GM19397 (cell line): ENCODE results near the gene TIMP3.

Experiments
- ATAC-seq: cut with Tn5 transposase; IDR thresholded peaks from one replicate; pipeline ENCODE4 v1.9.1; 2021; ENCODE audit warnings: mild to moderate bottlenecking, moderate library complexity; ENCODE audit not compliant: unreplicated experiment

The TIMP3 gene

DNA sequence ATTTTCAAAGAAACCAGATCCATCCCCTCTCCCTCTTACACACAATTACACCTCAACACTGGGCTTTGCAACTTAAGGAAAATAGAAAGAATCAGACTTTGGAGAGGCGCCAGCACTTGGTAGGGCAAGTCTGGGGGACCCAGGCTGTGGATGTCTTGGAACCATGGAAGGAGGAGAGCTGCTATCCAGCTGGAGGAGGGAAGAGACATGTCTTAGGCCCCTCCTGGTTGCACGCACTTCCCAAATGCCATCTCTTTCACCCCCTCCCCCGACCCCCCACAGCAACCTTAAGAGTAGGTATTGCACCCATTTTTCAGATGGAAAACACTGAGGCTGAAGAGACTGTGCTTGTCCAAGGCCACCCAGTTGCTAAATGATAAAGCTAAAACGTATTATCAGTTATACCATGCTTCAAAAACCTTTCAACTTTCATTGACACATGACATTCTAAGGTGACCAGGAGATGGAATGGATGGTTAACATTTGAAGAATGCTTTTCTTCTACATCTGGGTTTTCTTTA lies 3.9 kb downstream of the TIMP3 start:
- no peak for ATAC-seq

DNA sequence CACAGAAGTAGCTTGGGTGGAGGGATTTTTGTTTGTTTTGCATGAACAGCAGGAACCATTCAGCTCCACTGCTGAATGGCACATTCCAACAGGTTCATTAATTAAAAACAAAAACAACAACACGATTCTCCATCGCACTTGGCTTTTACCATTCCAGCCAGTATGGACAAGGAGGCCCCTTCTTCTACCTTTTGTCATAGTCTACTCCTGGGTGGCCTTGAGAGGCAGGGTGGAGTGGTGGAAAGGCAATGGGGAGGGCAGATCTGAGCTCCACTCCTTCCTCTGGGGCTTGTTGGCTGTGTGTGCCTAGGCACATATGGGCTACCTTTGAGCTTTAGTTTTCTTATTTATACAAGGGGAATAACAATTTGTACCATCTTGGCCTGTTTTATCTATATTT lies 4.8 kb downstream of the TIMP3 start:
- ATAC-seq: no peak

DNA sequence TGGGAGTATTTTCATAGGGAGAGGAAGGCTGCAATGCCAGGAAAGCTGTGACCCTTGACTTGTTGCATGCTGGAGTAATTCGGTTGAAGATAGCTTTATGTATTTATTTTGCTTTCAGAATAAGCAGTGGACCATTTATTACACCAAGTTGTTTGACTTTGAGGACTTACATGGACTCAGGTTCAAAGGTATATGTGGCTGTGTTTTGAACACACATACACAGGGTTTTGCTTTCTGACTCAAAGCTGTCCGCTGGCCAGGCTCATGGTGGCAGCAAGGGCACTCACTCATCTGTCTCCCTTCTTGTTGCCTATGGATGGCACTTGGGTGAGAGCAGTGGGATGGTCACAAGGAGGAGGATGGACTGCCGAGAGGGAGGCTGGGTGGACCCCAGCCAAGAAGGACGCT lies 6.5 kb downstream of the TIMP3 start:
- ATAC-seq: no peak

GRCh38 chr22:32809786-32810554 lies 8.5 kb downstream of the TIMP3 start:
- ATAC-seq: no peak

- ATAC-seq: no peak
These were observed 9.1 kb downstream of the TIMP3 start for GRCh38 chr22:32810555-32811133.

DNA sequence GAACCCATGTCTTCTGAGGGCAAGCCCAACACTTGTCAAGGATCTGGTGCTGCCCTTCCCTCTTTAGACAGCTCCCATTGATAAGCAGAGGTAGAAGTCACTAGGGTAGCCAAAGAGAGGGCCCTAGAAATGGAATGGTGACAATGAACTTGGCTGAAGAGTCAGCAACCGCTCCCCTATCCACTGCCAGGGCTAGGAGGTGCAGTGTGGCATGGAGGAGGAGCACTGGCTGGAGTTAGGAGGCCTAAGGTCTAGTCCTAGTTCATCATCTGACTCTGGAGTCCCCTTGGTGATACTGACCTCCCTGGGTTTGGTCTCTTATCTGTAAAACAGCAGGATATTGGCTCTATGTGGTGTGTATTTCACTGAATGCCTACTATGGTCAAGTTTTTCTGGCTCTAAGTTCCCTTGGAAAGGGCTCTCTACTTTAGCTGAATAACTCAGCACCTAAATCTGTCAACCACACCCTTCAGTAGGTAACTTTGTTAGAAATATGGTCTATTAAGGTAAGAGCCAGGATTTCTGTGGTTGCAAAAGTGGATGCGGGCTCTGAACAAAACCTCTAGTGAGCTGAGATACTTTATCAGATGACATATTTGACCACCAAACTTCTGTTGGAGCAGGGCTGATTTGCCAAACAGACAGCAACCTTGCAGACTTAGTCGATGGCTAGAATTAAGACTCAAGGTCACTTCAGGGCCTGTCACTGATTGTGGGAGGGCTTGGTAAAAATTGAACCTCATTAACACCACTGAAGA lies 10.5 kb downstream of the TIMP3 start:
- no peak for ATAC-seq

GRCh38 chr22:32814285-32814860 lies 12.9 kb downstream of the TIMP3 start:
- no peak for ATAC-seq

- ATAC-seq: no peak
These were observed 13.6 kb downstream of the TIMP3 start for GRCh38 chr22:32815059-32815458.

GRCh38 chr22:32815943-32816342 lies 14.4 kb downstream of the TIMP3 start:
- no peak for ATAC-seq

DNA sequence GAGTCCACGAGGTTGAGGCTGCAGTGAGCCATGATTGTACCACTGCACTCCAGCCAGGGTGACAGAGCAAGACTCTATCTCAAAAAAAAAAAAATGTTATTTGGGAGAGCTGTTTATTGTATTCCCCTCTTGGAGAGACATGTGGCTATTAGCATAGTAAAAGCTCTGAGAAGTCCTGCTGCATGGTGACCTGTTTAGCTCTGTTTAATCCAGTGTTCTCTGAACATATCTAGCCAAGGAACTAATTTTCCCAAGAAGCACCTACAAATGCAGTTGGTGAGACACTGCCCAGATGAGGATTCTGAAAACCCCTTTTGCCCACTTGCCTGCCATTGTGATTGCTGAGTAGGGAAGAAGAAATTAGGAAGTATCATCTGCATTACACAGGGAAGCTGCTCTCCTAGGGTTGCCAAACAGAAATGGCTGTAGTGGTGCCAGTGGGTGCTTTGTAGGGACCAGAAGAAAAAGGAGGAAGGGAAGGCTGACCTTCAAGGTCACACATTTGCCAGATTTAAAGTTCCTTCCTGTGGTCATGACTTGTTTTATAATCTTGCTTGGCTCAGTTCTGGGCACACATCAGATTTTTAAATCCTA lies 15.7 kb downstream of the TIMP3 start:
- ATAC-seq: no peak

GRCh38 chr22:32818446-32819115 lies 17.1 kb downstream of the TIMP3 start:
- ATAC-seq: no peak

- ATAC-seq: no peak
These were observed 17.6 kb downstream of the TIMP3 start for GRCh38 chr22:32819120-32819519.

GRCh38 chr22:32820131-32821119 lies 18.9 kb downstream of the TIMP3 start:
- no peak for ATAC-seq

DNA sequence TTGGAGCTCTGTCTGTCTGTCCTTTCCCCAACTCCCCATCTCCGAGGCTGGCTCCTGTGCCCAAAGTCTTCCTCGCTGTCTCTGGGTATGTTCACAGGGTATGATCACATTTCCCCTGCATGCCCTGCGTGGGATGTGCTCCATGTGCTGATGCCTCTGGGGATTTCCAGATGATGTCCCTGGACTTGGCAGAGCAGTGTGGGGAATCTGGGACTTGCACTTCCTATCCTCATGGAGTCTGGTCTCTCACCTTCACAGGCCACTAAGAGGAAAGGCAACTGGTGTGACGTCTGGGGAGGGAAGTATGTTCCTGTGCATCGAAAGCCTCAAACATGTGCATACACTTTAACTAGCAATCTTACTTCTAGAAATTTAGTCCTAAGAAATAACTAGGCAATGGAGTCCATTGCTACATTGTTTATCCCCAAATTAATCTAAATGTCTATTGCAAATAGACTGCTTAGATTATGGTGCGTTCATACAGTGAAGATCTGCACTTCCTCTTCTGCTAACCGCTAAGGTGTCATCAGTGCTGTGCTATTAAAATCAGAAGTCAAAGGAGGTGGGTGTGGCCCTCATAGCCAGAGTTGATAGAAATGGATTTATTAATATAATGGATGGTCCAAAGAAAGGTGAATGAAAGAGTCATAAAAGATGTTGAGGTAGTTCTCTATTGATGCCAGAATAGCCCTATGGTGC lies 20.8 kb downstream of the TIMP3 start:
- no peak for ATAC-seq

DNA sequence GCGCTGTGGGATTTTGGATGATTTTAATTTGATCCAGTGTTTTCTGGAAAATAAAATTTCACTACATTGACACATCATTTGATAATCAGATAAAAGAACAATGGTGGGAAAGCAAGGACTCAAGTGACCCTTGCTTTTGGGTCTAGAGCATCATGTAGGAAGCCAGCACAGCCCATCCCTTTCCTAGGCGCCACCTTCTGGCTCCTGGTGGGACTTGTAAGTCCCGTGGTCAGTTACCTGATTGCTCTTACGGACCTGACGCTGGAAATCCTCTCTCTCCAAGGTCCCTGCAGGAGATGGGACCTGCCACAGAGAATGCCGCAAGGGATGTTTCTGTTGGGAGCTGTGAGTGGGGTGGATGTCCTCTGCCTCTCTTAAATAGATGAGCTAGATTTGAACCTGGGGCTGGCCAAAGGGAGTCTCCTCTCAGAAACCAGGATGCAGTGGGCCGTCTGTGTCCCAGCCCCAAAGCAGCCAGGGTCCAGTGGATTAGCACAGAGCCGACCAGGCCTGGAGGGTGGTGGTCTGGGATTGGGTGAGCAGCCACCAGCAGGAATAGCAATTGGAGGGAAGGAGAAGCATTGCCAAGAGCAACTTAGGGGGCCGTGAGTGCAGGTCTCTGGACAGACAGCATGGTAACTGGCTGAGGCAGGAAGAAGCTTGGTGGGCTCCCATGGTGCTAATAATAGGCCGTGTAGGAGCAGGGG lies 21.7 kb downstream of the TIMP3 start:
- ATAC-seq: no peak

- ATAC-seq: no peak
These were observed 23.2 kb downstream of the TIMP3 start for GRCh38 chr22:32824531-32825312.

- no peak for ATAC-seq
These were observed 25.0 kb downstream of the TIMP3 start for GRCh38 chr22:32826537-32826936.
